HTERT RPE-1 (cell line): Measurements from ENCODE around the gene ODF4.
"Not testable (repeated sequence)": the region's sequence is repeated elsewhere in the genome, so short reads cannot be mapped to it uniquely, and the experiment has no call there.

Experiments
- in situ Hi-C: fragments of 300-500 bp; cut with MboI; formaldehyde crosslinking; loops from 4 replicates; pipeline ENCODE4 v1.14.3; 2020; ENCODE audit warnings: low sequenced_read_pairs

ODF4 gene

GRCh38 chr17:8393470-8394231 is 54.0 kb downstream of the ODF4 start:
- in situ Hi-C loops: no loop called here

GRCh38 chr17:8394497-8394896 is 54.9 kb downstream of the ODF4 start:
- in situ Hi-C loops: not testable (repeated sequence)
